Choroid plexus epithelial cell (primary cell): Measurements from ENCODE around the gene LCA5L.

Experiments
- DNase-seq: peaks from one replicate; pipeline ENCODE4 v3.0.0-alpha.2; 2010; ENCODE audit warnings: low read depth
- H3K4me3 ChIP-seq: 2 replicates; pipeline ENCODE4 v1.5.1; 2011; ENCODE audit warnings: low read depth, mild to moderate bottlenecking, control low read depth, low read length, moderate library complexity
- CTCF ChIP-seq: conservative IDR thresholded peaks from 2 replicates; pipeline ENCODE4 v1.5.1; 2011; ENCODE audit warnings: low read depth, mild to moderate bottlenecking, control low read depth, inconsistent platforms, low read length, moderate library complexity

LCA5L gene

GRCh38 chr21:39479814-39480182 is 34.2 kb upstream of the LCA5L start:
- TF ChIP-seq CTCF, result no peak
- no peak overlapping the region for H3K4me3 ChIP-seq
- DNase-seq, result no peak

GRCh38 chr21:39479164-39479813 is 33.7 kb upstream of the LCA5L start:
- no peak overlapping the region for H3K4me3 ChIP-seq
- no peak for TF ChIP-seq CTCF
- DNase-seq, result no peak

- no peak for TF ChIP-seq CTCF
These were observed 29.0 kb upstream of the LCA5L start for GRCh38 chr21:39474611-39475010.

GRCh38 chr21:39472786-39473185 is 27.2 kb upstream of the LCA5L start:
- no peak overlapping the region for H3K4me3 ChIP-seq
- TF ChIP-seq CTCF, result no peak
- DNase-seq, result no peak

More at GRCh38 chr21:39474611-39475010, 29.0 kb upstream of the LCA5L start:
- H3K4me3 ChIP-seq, result no peak overlapping the region
- DNase-seq, result no peak

GRCh38 chr21:39471598-39471997 is 26.0 kb upstream of the LCA5L start:
- no peak overlapping the region for H3K4me3 ChIP-seq
- DNase-seq, result no peak
- TF ChIP-seq CTCF, result no peak

- no peak for DNase-seq
- no peak overlapping the region for H3K4me3 ChIP-seq
- TF ChIP-seq CTCF, result no peak
These were observed 23.0 kb upstream of the LCA5L start for GRCh38 chr21:39468559-39468958.

GRCh38 chr21:39467746-39468145 is 22.2 kb upstream of the LCA5L start:
- H3K4me3 ChIP-seq, result no peak overlapping the region
- TF ChIP-seq CTCF, result no peak
- DNase-seq, result no peak
